NCI-H2029 (cell line): Measurements from ENCODE around the gene VAV2.

Source experiments
- DNase-seq: peaks from one replicate; lab custom pipeline; 2025; lab: John Stamatoyannopoulos, UW

Gene VAV2

DNA sequence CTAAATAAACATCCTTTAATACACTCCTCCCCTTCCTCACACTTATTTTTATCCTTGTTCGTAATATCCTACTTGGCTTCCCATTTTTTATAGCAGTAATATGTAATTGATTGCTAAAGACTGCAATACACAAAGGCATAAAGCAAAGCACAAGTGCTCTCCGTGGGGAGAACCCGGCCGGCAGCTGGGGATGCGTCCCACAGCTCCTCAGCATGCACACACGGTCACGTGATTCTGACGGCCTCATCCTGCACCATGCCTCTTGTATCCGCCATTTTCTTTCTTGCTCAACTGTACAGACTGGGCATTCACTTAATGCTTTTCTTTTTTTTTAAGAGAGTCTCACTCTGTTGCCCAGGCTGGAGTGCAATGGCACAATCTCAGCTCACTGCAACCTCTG lies 36.0 kb upstream of the VAV2 start:
- no peak for DNase-seq

DNA sequence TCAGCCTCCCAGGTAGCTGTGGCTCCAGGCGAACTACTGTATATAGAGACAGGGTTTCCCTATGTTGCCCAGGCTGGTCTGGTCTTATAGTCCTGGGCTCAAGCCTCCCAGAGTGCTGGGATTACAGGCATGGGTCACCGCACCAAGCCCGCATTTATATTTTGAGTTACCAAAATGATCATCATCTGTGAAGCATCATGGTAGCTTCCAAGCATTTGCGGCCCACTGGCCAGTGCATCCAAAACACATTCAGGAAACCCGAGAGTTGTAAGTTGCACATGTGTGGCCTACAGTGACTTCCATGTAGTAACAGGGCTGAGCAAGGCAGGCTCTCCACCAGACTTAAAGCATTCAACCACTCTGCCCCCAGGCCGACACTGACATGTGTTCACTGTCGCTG lies 35.4 kb upstream of the VAV2 start:
- DNase-seq: no peak

DNA sequence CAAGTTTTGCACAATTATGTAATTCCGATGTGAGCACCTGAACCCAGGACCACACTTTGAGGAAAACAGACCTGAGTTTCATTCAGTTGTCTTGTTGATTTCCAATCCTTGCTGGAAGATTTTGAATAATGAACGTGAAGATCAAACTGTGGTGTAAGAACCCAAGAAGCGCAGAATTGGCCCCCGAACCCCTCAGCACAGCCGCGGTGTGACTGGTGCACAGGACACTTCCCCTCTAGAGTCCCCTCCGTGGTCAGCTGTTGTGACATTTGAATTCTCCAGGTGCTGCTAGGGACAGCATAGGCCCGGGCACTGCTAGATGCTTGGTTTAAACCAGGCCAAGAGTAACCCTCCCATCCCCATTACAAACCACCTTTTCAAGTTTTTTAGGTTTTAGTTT lies 34.9 kb upstream of the VAV2 start:
- DNase-seq: no peak

DNA sequence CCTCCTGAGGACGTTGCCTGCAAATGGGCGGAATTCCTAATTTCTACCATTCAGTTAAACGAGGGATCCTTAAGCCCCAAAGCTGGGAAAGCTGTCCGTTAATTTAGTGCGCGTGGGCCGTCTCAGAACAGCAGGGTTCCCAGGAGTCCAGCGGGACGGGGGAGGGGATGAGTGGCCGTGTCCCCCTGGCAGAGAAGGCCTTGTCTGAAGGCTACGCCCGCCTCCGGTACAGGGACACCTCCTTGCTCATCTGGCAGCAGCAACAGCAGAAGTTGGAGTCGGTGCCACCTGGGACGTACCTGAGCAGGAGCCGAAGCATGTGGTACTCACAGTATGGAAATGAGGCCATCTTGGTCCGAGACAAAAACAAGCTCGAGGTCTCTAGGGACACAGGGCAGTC lies 34.5 kb upstream of the VAV2 start:
- no peak for DNase-seq

DNA sequence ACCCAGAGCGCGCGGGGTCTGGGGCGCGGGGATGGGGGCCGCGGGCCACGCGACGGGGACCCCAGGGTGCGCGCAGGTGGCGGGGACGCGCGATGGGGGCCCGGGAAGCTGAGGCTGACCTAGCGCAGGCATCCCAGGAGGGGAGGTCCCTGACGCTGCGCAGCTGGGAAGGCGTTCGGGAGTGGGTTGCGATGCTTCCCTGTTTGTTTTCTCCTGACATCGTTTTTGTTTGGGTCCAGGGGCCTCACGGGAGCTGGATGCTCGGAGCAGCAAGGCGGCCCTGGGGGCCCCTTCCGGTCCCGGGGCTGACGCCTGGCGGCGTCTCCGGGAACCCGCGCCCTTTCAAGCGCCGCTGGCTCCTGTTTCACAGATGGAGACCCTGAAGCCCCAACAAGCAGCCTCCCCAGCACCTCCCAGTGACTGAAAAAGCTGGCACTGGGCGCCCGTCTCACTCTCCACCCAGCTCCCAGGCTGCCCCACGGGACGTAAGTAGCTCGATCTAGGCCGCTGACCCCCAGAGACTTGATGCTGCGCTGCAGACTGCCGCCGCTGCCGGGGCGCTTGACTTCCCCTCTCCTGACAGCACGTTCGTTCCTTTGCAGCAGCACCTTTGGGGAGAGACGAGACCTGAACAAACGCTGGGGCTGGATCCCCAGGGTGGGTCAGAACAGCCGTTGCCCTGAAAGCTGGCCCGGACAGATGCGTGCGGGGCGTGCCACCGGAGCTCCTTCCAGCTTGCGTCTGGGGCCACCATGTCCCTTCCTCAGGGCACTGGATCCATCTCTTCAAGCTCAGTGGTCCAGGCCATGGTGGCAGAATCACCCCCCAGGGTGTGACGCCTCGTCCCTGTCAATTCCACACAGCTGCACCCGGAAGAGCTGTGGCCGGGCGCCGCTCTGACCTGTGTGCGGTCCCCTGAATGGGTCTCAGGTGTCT lies 33.8 kb upstream of the VAV2 start:
- no peak for DNase-seq

DNA sequence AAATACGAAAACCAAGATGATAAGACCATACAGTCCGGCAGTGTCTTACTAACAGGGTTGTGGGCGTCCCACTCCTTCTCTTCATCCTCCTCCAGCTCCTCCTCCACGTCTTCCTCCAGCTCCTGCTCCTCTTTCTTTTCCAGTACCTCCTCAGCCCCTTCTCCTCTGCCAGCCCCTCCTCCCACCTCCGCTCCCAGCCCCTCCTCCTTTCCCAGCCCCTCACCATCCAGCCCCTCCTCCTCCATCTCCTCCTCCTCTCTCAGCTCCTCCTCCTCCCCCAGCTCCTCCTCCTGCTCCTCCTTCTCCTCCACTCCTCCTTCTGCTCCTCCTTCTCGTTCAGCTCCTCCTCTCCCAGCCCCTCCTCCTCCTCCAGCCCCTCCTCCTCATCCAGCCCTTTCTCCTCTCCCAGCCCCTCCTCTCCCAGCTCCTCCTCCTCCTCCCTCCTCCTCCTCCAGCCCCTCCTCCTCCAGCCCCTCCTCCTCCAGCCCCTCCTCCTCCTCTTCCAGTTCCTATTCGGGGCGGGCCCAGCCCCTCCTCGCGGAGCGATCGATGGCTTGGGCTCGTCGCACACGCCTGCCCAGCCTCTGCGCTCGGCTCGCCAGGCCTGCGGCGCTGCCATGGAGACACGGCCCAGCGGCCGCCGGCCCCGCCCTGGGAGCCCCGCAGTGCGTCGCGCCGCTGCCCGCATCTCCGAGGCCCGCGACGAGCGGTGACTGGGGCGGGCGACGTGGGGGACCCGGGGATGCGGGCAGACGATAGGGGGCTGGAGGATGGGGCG lies 32.9 kb upstream of the VAV2 start, which contains the start of gene BRD3OS:
BRD3OS (plus strand) TSS at position 654 of the 778 bp plus-strand sequence. CDS start 1,267 bp downstream, outside the sequence.
- DNase-seq: peak; percentile 98

DNA sequence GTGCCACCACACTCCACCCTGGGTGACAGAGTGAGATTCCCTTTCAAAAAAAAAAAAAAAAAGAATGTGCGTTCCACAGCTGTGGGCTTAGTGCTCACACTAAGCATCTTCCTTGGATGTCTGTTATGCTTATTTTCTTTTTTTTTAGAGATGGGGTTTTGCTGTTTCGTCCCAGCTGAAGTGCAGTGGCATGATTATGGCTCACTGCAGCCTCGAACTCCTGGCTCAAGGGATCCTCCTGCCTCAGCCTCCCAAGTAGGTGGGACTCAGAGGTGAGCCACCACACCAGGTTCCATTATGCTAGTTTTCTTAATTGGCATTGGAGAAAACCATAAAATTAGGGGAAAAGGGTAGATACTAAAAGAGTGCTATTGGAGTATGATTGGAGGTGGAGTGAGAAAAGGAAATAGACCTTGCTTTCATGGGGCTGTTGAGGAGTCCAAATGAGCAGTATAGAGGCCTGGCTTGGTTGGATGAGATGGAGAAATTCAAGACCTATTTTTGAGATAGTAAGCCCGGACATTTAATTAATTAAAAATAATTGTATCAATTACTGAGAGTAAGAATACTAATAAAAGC lies 32.2 kb upstream of the VAV2 start:
- no peak for DNase-seq

DNA sequence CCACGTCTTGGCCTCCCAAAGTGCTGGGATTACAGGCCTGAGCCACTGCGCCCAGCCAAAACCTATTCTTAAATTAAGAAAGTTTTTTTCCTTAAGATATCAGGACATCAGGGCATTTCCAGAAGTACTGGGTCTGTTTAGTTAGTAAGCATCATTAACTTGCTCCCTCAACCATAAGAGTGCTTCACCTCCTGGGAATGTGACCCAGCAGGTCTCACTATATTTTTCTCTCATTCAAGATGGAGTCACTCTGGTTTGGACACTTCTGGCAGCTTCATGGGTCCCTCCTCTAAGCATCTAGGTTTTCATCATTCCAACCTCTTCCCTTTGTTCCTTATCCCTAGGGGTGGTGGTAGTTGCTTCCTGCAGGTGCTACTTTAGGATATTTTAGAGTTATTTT lies 22.8 kb upstream of the VAV2 start:
- no peak for DNase-seq

DNA sequence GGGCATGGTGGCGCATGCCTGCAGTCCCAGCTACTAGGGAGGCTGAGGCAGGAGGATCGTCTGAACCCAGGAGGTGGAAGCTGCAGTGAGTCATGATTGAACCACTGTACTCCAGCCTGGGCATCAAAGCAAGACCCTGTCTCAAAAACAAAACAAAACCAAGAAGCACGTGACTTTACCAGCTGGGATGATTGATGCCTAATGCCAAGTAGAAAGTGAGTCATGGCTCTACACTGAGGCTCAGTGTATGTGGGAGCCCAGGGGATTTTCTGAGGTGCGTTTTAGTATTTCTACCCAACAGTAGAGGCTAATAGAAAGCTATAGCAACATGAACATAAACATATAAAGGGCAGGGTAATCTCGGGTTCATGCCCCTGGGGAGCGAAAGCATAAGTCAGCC lies 19.3 kb upstream of the VAV2 start:
- no peak for DNase-seq

DNA sequence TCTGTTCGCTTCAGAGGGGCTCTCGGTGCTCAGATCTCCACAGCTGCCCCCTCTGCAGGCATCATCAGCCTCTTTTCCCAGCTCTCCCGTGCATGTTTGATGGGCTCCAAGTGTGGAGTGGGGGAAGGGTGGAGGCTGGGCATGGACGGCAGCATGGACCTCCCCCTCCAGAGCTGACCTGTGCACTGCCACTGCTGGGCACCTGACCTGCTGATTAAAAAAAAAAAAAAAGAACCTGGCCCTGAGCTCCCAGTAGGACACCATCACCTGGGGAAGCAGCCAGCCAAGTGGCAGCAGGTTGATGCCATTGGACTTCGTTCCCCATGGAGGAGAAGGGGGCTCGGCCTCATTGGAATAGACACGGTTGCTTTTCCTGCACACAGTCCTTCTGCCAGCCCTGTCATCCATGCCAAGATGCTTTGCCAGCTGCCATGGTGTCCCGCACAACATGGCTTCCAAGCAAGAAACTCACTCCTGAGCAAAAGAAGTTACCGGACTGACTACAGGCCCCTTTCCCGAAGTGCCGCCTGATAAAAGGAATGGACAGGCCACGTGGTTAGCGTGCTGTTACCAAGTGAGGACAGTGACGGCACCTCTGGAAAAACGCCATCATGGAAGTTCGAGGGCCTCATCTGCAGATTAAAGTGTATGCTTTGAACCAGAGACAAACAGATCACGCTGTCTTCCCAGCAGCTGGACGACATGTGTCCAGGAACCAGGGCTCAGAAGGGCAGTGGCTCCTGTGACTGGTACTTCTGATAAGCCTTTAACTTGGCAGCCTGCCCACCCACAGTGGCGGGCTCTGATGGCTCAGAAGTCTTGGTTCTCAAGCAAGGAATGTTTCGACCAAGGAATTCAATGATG lies 18.4 kb upstream of the VAV2 start:
- peak; percentile 92 for DNase-seq

DNA sequence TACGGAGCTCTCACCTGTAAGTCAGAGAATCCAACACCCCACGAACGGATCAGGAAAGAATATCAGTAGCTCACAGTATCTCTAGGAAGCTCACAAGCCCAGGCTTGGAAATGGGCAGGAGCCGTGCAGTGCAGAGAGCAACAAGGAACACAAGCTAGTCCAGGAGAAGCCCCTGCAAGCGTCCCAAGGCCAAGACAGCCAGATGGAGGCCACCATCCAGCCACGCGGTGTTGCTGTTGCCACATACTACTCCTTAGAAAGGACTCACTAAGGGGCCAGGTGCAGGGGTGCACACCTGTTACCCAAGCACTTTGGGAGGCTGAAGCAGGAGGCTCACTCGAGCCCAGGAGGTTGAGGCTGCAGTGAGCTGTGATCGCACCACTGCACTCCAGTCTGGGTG lies 15.4 kb upstream of the VAV2 start:
- DNase-seq: no peak

DNA sequence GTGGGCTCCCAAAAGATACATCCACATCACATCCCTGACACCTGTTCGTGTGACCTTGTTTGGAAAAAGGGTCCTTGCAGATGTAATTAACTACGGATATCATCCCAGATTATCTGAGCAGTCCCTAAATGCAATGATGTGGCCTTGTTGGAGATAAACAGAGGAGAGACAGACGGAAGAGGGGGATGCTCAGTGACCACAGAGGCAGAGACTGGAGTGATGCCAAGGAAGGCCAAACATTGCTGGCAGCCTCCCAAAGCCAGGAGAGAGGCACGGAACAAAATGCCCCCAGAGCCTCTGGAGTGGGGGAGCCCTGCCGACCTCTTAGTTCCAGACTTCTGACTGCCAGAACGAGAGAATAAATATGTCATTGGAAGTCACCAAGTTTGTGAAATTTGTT lies 15.0 kb upstream of the VAV2 start:
- DNase-seq: peak; percentile 37

DNA sequence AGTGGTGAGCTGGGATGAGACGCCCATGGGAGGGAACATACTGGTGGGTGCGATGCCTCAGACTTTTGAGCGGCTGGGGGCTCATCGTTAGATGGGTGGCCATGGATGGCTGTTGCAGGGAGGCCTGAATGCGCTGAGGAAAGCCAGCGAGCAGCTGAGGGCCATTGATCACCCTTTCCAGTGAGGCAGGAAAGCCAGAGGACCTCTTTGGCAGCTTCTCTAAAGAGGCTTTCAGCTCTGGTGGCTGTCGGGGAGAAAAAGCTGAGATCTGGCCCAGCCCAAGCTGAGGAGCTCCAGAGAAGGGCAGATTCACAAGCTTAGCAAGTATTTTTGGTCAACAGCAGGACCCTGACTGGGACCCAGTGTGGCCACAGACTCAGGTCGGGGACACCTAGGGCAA lies 13.3 kb upstream of the VAV2 start:
- DNase-seq: no peak

DNA sequence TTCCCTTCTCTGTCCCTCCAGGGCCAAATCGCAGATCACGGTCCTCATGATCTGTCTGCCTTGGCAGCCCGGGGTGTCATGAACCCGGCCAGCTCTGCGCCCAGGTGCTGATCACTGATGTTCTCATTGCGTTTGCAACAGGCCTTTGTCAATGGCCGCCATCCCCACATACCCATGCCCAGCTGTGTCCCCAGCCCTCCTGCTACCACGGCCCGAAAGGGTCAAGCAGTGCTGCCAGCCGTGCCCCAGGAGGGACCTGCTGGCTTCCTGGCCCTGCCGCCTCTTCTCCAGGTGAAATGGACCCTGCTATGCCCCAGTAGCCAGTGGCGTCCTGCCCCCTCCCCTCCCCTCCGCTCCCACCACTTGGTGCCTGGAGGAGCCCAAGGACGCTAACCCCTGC lies 12.8 kb upstream of the VAV2 start:
- no peak for DNase-seq

DNA sequence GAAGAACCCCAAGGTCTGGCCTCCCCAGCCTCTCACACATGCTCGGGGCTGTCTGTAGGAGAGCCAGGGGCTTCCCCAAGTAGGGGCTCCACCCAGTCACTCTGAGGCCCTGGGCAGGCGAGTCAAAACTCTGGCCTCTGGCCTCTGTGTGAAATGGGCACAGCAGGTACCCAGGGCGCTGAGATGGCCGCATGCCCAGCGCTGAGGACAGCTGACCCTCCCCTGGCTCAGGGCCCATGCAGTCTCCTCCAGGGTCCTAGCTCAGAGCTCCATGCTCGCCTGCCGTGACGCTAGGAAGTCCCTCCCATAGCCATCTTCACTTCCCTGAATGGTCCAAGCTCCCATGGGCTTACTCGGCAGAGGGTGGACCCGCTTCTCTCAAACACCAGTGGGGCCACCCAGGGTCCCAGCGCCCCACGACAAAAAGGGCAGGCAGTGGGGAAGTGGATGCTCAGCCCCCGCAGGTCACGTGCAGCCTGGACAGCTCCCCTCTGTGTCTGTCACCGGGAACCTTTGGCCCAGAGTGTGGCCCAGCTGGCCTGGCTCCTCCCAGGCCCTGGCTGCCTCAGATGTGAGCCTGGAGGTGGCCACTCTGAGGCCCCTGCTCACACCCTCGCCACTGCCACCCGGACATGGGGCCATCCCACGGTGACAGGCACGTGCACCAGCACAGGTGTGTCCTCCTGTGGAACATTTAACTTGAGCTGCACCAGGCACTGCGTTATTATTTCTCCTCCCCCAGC lies 12.2 kb upstream of the VAV2 start:
- no peak for DNase-seq

DNA sequence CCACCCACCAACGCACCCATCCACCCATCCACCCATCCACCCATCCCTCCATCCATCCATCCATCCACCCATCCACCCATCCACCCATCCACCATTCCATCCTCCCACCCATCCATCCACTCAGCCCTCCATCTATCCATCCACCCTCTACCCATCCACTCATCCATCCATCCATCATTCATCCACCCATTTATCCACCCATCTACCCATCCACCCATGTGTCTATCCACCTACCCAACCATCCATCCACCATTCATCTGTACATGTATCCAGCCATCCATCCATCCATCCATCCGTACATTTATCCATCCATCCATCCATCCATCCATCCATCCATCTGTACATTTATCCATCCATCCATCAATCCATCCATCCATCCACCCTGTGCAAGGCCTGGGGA lies 11.1 kb upstream of the VAV2 start:
- DNase-seq: no peak

DNA sequence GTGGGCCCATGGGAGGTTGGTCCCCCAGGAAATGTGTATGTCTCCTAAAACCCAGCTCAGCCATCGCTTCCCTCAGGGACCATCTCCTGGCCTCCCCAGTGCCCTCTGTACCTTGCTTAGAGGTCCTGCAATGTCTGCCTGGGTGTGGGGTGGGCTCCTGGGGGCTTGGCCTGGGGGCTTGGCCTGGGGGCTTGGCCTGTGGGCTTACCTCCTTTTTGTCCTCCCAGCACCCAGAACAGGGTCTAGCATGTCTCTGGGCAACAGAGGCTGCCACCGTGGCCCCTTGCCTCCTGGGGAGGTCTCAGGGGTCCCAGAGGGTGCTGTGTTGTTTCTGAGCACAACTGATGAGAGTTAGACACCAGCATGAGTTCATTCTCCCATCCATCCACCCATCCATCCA lies 10.7 kb upstream of the VAV2 start:
- DNase-seq: no peak

DNA sequence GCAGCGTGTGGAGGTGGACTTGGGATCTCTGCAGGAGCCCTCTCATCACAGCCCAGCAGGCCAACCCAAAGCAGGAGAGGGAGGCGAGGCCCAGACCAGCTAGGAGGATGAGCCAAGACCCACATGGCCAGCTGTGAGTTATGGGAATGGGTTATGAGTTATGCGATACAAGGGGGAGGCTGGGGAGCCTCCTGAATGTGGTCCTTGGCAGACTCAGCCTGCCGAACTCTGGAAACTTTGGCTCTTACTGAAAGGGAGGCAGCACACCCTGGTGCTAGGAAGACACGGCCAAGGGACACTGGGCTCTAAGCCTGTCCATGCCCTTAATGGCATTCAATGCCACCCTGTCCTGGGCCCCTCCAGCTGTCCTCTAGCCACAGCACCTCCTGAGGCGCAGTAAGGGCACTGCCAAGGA lies 7.7 kb upstream of the VAV2 start:
- no peak for DNase-seq

DNA sequence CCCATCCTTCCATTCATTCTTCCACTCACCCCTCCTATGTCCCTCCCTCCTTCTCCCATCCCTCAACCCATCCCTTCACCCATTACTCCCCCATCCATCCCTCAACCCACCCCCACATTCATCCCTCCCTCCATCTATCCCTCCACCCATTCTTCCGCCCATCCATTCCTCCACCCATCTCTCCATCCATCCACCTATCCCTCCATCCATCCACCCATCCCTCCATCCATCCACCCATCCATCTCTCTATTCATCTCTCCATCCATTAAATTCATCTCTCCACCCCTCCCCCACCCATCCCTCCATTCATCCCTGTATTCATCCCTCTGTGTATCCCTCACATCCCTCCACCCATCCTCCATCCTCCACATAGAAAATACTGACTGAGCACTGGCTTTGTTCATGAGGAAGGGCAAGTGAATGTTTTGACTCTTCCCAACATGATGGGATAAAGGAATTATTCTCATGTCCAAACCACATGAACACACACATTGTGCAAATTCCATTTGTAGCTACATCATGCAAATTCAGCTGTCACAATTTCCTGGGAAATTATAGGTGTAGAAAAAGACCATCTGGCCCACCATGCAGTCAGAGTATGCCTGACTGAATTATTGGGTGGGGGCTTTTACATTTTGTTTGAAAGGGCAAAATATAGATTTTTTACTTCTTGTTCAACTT lies 6.9 kb upstream of the VAV2 start:
- DNase-seq: no peak

DNA sequence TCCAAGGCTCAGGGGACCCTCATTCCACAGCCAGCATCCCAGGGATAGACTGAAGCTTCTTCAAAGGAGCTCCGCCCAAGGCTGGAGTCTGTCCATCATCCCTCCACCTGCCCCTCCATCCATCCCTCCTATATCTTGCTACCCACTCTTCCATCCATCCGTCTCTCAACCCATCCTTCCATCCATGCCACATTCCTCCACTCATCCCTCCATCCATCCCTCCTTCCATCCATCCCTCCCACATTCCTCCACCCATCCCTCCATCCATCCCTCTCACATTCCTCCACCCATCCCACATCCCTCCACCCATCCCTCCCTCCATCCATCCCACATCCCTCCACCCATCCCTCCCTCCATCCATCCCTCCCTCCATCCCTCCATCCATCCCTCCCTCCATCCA lies 5.5 kb upstream of the VAV2 start:
- DNase-seq: no peak
